GM19193 (cell line): Measurements from ENCODE around the gene C10orf143.

Experiments used
- POLR2A ChIP-seq: IDR thresholded peaks from 4 replicates; pipeline ENCODE4 v1.6.1; 2011; ENCODE audit not compliant: insufficient read depth, insufficient read length; ENCODE audit errors: extremely low read depth

The C10orf143 gene

DNA sequence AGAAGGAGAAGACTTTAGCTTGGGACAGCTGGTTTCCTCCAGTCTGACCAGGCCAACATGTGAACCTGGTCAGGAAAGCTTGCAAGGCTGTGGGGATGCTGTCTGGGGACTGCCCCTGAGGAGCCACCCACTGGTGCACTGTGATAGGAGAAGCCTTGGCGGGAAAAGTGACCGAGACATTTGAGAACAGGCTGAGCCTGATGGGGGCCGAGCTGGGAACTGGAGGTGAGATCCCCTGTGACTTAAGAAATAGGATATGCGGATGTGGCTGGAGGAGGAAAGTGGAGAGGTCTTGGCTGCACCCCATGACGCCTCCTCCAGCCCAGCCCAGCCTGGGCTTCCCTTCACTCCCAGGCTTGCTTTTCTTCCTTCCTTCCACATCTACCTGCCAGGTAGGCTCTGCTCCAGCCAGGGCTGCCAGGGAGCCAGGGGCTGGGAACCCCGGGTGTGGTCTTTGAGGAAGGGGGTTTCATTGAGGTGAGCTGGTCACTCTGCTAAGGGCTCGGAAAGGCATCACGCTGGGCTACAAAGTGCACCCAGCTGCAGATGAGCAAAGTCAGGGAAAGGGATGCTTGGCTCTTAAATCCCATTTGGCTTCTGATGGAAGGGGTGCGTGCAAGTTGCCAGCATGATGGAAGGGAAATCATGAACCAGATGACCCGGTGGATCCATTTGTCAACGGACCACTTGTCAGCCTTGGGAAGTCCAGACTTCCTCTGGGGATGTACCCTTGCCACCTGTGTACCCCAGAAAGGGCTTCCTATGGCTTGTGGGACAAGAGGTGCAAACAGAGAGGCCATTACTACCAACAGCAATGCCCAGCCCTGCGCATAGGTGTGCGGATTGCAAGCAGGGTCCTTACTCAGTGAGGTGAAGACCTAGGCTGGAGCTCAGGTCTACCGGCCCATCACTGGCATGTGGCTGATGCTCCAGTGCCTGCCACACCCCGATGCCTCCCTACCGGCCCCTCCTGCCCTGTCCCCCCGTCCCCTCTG is 66.3 kb downstream of the C10orf143 start:
- TF ChIP-seq POLR2A, result no peak

DNA sequence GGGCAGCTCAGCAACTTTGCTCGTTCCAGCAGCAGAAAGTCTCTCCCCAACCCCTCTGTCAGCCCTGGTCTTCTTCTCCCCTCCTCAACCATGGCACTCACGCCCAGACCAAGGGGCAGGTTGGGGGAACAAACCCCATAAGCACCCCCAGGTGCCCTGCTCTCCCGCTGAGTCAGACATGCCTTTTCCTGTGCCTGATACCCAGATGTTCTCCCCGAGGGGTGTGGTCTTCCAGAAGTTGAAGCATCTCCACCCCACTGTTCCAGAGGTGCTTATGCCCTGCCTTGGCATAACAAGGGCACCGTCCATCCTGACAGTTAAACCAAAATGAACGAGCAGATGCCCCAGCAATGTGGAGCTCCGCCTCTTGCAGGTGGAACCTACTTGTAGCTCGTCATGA is 67.1 kb downstream of the C10orf143 start:
- no peak for TF ChIP-seq POLR2A

DNA sequence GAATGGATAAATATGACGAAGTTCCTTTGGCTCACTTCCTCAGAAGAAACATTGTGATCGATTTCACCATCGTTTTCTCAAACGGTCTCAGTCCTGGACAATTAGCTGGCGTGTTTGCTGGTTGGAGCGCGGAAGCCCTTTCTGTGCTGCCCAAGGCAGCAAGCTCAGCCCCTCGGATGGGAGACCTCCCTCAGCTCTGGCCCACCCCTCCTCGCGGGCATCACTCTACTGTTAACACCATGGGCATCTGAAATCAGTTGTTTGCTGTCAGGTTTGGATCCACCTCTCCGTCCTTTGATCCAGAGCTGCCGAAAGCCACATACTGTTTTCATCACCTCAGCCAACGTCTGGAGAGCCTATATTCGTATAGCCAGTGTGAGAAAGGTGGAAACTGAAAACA is 68.2 kb downstream of the C10orf143 start:
- TF ChIP-seq POLR2A, result no peak

DNA sequence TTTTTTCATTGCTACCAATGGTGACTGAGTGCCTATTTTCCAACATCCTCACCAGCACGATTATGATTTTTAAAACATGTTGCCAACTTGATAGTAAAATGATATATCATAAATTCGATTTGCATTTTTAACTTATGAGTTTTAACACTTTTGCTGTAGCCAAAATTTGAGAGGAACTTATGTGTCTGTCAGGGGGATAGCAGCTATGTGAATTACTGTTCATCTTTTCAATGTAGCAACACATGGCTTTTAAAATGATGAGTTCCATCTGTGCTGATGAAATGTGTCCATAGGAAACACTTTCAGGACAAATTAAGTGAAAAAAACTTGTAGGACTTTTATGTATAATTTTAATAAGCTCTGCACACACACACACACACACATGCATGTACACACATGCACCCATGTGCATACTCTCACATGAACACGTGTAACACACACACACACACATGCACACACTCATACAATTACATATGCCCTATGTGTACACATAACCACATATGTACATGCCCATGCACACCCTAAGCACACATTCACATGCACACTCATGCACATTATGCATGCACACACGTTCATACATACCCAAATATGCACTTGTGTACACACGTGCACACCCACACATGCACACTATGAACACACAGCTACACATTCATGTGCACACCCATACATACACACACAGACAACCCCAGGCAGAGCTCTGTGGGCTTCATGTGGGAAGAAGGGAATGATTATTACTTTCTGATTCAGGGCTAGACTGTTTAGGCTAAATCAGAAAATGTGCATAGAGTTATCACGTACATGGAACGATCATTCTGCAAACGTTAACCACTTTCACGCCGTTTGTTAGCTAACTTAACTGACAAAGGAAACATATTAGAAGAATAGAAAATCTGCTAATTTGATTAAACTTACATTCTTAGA is 68.9 kb downstream of the C10orf143 start:
- TF ChIP-seq POLR2A, result no peak

DNA sequence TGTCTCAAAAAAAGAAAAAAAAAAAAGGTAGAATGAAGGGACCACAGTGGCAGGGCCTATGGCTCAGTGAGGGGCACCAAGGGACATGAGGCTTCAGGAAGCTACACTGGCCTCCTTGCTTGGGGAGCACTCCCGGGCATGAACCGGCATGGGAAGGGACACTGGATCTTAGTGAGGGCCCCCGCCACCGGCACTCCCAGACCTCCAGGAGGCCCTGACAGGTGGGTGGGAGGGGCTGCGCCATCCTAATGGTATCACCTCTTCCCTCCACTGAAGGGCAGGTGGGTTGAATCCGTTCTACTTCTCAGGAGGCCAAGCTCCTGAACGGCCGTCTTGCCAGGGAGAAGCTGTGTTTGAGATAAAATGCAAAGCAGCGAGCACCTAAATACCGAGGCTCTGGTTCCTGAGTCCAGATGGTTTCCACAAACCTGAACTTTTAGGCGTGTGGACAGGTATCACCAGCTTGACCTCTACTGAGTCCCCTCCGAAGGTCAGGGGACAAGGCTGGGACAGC is 69.8 kb downstream of the C10orf143 start:
- no peak for TF ChIP-seq POLR2A

DNA sequence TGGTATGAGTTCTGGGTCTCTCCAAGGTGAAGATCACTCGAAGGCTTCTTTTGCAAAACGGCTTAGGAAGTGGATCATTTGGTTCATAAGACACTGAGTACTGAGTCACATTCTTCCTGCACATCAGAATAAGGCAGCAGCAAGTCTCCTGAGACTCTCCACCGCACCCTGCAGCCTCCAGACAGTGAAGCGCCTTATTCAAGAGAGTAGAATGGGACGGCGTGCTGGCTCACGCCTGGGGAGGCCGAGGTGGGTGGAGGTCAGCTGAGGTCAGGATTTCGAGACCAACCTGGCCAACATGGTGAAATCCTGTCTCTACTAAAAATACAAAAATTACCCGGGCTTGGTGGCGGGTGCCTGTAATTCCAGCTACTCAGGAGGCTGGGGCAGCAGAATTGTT is 70.3 kb downstream of the C10orf143 start:
- no peak for TF ChIP-seq POLR2A

DNA sequence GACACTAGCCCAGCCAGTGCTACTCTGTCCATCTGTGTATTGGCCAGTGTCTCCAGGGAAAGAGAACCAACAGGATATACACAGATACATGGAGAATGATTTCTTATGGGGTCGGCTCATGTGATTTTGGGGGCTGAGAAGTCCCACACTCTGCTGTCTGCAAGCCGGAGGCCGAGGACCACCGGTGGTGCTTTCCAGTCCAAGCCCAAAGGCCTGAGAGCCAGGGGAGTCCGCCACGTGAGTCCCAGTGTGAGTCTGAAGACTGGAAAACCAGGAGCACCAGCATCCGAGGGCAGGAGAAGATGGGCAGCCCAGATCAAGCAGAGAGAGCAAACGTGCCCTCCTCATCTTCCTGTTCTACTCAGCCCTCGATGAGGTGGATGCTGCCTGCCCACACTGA is 71.5 kb downstream of the C10orf143 start:
- TF ChIP-seq POLR2A, result no peak

DNA sequence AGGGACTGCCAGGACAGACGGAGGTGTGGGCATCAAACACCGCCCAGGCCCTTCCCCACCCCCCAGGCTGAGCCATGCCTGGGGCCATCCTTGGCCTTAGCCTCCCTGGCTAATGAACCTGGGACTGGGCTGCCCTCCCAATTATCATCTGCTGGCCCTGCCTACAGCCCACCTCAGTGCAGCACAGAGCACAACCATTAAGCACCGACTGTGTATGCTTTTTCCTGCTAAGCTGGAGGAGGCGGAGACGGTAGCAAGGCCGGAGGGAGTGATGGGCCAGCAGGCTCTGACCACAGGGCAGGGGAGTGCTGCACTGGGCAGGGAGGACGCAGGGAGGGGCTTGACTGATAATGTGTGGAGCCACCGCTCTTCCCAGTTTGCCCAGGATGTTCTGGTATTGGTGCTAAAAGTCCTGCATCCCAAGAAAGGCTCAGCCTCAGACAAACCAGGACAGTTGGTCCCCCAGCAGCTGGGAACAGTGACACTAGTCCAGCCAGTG is 72.0 kb downstream of the C10orf143 start:
- TF ChIP-seq POLR2A, result no peak

DNA sequence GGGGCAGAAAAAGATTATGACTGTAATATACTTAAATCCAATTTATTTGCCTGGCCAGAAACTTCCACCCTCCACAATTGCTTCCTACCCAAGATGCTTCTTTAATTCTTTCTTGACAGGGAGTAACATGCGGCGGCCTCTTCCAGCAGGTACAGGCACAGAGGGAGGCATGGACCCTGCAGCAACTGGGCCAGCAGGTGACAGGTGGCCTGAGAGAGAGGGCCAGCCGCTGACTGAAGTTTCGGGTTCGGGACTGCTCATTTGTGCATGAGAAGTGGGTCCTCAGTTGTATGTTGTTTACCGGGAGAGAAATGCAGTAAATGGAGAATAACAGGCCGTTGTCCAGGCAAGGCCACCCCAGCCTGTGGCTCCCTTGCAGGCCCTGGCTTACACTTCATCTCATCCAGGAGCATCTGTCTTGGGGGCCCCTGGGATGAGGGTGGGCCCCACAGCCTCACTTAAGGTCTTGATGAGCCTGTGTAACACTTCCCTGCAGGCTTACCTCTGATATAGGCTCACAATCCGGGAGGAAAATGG is 72.5 kb downstream of the C10orf143 start:
- TF ChIP-seq POLR2A, result no peak

DNA sequence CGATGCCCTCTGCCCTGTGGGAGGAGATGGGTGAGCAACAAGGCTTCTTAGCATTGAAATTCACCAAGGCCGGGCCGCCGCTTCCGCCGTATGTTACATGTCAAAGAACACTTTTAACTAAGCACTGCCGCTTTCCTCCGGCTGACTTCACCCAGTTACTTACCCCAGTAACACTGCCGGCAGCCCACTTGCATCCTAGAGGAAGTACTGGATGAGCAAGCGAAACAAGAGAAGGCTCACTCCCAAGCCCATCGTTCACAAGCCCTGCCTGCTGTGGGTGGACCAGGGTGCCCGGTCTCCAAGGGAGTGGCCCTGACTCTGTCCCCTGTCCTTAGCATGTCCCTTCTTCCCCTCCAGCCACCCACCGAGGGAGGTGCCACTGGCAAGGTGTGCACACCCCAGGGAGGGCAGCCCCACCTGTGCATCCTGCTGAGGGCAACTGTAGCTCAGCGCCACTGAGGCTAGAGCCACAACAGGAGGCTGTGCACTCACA is 73.4 kb downstream of the C10orf143 start:
- TF ChIP-seq POLR2A, result no peak

DNA sequence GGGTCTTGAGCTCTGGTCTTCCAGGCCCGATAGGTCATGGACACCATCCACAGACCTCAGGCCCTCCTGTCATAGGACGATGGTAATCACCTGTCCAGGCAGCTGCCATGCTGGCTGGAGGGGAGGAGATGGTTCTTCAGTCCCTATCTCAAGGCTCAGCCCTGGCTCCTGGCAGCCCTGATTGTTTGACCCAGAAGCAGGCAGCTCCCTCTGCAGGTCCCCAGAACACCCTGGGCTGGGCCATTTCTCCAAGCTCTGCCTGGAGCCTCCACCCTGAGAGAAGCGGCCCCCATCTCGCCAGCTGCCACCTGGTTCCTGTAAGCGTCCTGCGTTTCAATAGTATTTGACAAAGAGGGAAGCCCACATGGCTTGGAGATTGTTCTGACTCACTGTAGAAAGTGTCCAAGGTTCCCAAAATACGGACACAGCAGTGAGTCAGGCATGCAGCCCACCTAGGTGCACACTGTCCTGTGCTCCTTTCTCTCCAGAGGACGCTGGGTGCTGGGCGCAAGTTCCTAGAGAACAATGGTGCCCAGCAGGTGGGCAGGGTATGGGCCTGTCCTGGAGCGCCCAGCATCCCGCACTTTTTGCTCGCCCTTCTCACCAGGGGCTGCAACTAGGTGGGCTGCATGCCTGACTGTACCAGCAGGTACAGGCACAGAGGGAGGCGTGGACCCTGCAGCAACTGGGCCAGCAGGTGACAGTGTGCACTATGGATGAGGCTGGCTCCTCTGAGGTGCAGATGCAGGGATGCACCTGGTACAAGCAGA is 74.1 kb downstream of the C10orf143 start:
- TF ChIP-seq POLR2A, result no peak

DNA sequence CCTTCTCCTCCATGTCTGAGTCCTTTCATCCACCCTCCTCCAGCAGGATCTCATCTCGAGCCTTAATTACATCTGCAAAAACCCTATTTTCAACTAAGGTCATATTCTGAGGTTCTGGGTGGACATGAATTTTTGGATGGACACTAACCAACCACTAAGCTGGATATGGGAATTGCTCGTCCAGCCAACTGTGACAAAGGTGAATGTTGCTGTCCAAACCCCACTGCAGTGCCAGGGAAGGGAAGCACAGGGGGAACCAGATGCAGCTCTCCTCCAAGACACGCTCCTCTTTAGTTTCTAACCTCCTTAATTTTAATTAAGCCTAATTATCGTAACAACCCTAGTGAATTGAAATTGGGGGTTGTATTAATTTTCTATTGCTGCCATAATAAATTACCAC is 81.4 kb downstream of the C10orf143 start:
- TF ChIP-seq POLR2A, result no peak

DNA sequence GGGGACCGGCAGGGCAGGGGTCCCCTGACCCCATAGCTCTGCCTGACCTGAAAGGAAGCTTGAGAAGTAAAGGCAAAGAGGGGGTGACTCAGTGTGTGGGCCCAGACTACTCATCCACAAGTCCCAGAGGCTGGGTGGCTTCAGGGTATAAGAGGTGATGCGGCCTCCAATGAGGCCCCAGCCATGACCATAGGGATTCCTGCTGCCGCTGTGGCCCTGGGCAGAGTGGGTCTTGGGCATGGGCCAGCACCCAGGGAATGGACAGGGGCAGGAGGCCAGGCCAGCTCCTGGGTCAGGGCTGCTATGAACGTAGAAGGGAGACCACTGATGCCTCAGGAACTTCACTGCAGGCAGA is 82.2 kb downstream of the C10orf143 start:
- no peak for TF ChIP-seq POLR2A
